B cell (primary cell): ENCODE results near the gene ERICH2. TPM values are rescaled to one million over a fixed set of nuclear protein-coding genes. Genes with fewer than 3 reads are reported as not detected.

ENCODE experiments used
- ATAC-seq: fragments of 200-7000 bp; cut with Tn5 transposase; one replicate; pipeline ENCODE4 v1.10.0; 2021; ENCODE audit warnings: low read depth, mild to moderate bottlenecking, moderate number of reproducible peaks, moderate library complexity
- CTCF ChIA-PET: fragments of 350-600 bp; sonication (Branson Sonifier 250); formaldehyde crosslinking; loops from one replicate; lab custom pipeline; 2021; ENCODE audit warnings: antibody characterized with exemption, inconsistent platforms; lab: Charles Lee
- POLR2A ChIA-PET: fragments of 350-600 bp; sonication (Branson Sonifier 250); formaldehyde crosslinking; loops from one replicate; lab custom pipeline; 2021; ENCODE audit warnings: antibody characterized with exemption; lab: Charles Lee
- DNase-seq: peaks from one replicate; pipeline ENCODE4 v3.0.0; 2013
- H2AFZ ChIP-seq: 2 replicates; pipeline ENCODE4 v1.6.1; 2012; ENCODE audit warnings: mild to moderate bottlenecking, low read depth, low read length; ENCODE audit not compliant: insufficient read depth, poor library complexity, severe bottlenecking
- H3K27ac ChIP-seq, 2 donors: 1 replicate in 1 of 2; 2 replicates in 1 of 2; pipeline ENCODE4 v1.5.1; 2012 to 2013; ENCODE audit warnings: low read length in 2 of 2, mild to moderate bottlenecking in 2 of 2, moderate library complexity in 1 of 2
- H3K27me3 ChIP-seq, 4 experiments: fragments of 200-600 bp in 1 of 4; sonication (generic) in 1 of 4; replicated peaks in 1 of 4; 1 replicate in 2 of 4; 2 replicates in 2 of 4; pipeline versions ENCODE4 v1.6.1 to v1.7.0; 2013 to 2016; ENCODE audit warnings: low read length in 3 of 4, mild to moderate bottlenecking in 2 of 4, mixed read lengths in 1 of 4, moderate library complexity in 1 of 4; ENCODE audit not compliant: insufficient read depth in 4 of 4, control insufficient read depth in 3 of 4; ENCODE audit errors: control extremely low read depth in 1 of 4
- H3K36me3 ChIP-seq, 2 experiments: replicated peaks in 1 of 2; 1 replicate in 1 of 2; 2 replicates in 1 of 2; pipeline versions ENCODE4 v1.6.1 to v1.7.1; 2013; ENCODE audit warnings: low read length in 1 of 2; ENCODE audit not compliant: insufficient read depth in 2 of 2, control insufficient read depth in 1 of 2; ENCODE audit errors: control extremely low read depth in 1 of 2, extremely low read depth in 1 of 2
- H3K4me1 ChIP-seq, 2 donors: fragments of 200-600 bp in 1 of 2; sonication (generic) in 1 of 2; 1 replicate in 1 of 2; 2 replicates in 1 of 2; pipeline versions ENCODE4 v1.5.1 to v1.6.1; 2013 to 2017; ENCODE audit warnings: low read length in 2 of 2; ENCODE audit not compliant: control insufficient read depth in 2 of 2, insufficient read depth in 2 of 2
- H3K4me2 ChIP-seq: replicated peaks from 2 replicates; pipeline ENCODE3; 2012; ENCODE audit warnings: mild to moderate bottlenecking, low read depth, low read length; ENCODE audit not compliant: poor library complexity, severe bottlenecking
- H3K4me3 ChIP-seq, 5 experiments: fragments of 200-600 bp in 1 of 5; sonication (generic) in 1 of 5; 1 replicate in 3 of 5; 2 replicates in 2 of 5; pipeline versions ENCODE4 v1.5.1 to v1.7.0; 2011 to 2016; ENCODE audit warnings: low read length in 4 of 5, mild to moderate bottlenecking in 4 of 5, low read depth in 2 of 5, control low read depth in 1 of 5, moderate library complexity in 1 of 5; ENCODE audit not compliant: insufficient read depth in 1 of 5; ENCODE audit errors: control extremely low read depth in 1 of 5, extremely low read depth in 1 of 5
- H3K79me2 ChIP-seq: fragments of 200-600 bp; sonication (generic); one replicate; pipeline ENCODE4 v1.6.0; 2016; ENCODE audit warnings: low read length; ENCODE audit not compliant: control insufficient read depth, insufficient read depth
- H3K9ac ChIP-seq: fragments of 200-600 bp; sonication (generic); 2 replicates; pipeline ENCODE4 v1.6.1; 2017; ENCODE audit warnings: mild to moderate bottlenecking, low read length, moderate library complexity
- H3K9me3 ChIP-seq, 3 donors: one replicate each; pipeline versions ENCODE4 v1.6.1 to v1.7.1; 2013; ENCODE audit warnings: low read length in 2 of 3; ENCODE audit not compliant: control insufficient read depth in 2 of 3, insufficient read depth in 1 of 3; ENCODE audit errors: control extremely low read depth in 1 of 3
- H4K20me1 ChIP-seq: 2 replicates; pipeline ENCODE4 v1.6.0; 2012; ENCODE audit warnings: mild to moderate bottlenecking, low read length; ENCODE audit not compliant: insufficient read depth, control insufficient read depth, poor library complexity, severe bottlenecking
- H3K27ac Mint-ChIP-seq: one replicate; pipeline ENCODE4 v1.8.0; 2021; ENCODE audit warnings: mixed read lengths
- H3K27me3 Mint-ChIP-seq: one replicate; pipeline ENCODE4 v1.8.0; 2021; ENCODE audit warnings: mixed read lengths
- H3K4me1 Mint-ChIP-seq: one replicate; pipeline ENCODE4 v1.8.0; 2021; ENCODE audit warnings: mixed read lengths
- H3K4me3 Mint-ChIP-seq: one replicate; pipeline ENCODE4 v1.8.0; 2021; ENCODE audit warnings: mixed read lengths
- H3K9me3 Mint-ChIP-seq: one replicate; pipeline ENCODE4 v1.8.0; 2022; ENCODE audit warnings: mixed read lengths; ENCODE audit not compliant: insufficient read depth
- EZH2 ChIP-seq: IDR thresholded peaks from 2 replicates; pipeline ENCODE4 v1.6.1; 2012; ENCODE audit warnings: borderline replicate concordance, low read depth, mild to moderate bottlenecking, moderate library complexity, low read length; ENCODE audit not compliant: insufficient read depth, poor library complexity, severe bottlenecking
- WGBS: methylation state at CpG from one replicate; pipeline ENCODE4 v1.1.5; 2013; ENCODE audit warnings: missing lambda C conversion rate; ENCODE audit not compliant: insufficient coverage; 5-methylcytosine and 5-hydroxymethylcytosine counted together
- intact Hi-C: fragments of 100-400 bp; cut with micrococcal nuclease; formaldehyde crosslinking; loops from one replicate; pipeline ENCODE4 v1.10.0; 2022
- polyA plus RNA-seq: library from polyadenylated mRNA; depleted of rRNA; stranded (reverse); fragments of >200 nt; gene quantifications from 2 replicates; pipeline ENCODE4 v1.2.3, GENCODE V29; 2012
- total RNA-seq, 2 donors: library from RNA; stranded (reverse); fragments of 120-200 nt in 1 of 2; gene quantifications; 1 replicate in 1 of 2; 2 replicates in 1 of 2; pipeline versions ENCODE4 v1.2.3 to v1.2.4, GENCODE V29; 2013 to 2022
- TF ChIP-seq, protein P1 (sequence below): fragments of 200-600 bp; IDR thresholded peaks from one replicate; pipeline ENCODE4 v1.8.0; 2022; ENCODE audit warnings: antibody characterized with exemption, mild to moderate bottlenecking

The ERICH2 gene
- total and polyA plus RNA-seq, 2 donors (not counting 1 experiment from before 2014, with no cell fraction given) = not detected

DNA sequence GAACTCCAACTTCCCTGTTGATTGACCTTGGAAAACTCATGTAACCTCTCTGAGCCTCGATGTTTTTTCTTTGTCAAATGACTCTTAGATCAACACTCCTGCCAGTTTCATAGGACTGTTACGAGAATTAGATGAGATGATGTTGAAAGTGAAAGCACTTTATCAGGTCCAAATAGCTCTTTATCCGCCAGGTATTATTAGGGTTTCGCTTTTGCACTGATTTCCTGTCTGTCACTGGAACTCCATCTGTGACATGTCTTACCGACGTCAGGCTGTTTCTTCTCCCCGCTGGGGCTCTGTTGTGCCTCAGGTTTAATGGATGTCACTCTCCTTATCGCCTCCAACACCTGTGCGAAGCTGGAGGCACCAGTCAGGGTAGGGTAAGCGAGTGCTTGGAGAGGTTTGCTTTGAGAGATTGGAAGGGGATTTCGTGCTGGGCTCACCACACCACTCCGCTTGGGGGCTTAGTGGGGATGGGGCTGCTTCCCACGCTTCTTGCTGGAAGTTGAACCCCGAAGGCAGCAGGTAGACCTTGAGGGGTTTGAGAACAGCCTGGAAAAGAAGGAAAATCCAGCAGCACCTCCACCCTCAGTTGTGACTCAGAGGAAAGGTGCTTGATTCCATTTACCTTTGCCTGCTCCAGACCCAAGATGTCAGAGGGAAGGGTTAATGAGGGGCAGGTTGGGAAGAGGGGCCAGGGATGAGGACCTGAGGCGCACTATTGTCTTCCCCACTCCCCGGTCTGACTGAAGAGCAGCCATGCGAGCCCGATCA lies 50.8 kb downstream of the ERICH2 start:
- POLR2A ChIA-PET = interaction anchor here (0.5 kb wide), 1 partner anchor 1608 kb away, joined by 3 read pairs; no protein-coding TSS in a partner anchor

More for the DNA sequence above, 50.8 kb downstream of the ERICH2 start:
- DNase-seq = peak; percentile 63
- CTCF ChIA-PET = interaction anchor here (0.7 to 1.7 kb wide), 3 partner anchors 7 to 412 kb away, joined by 3 to 5 read pairs (median 3); no protein-coding TSS in a partner anchor
- no peak for TF ChIP-seq EZH2
- TF ChIP-seq, protein P1, sequence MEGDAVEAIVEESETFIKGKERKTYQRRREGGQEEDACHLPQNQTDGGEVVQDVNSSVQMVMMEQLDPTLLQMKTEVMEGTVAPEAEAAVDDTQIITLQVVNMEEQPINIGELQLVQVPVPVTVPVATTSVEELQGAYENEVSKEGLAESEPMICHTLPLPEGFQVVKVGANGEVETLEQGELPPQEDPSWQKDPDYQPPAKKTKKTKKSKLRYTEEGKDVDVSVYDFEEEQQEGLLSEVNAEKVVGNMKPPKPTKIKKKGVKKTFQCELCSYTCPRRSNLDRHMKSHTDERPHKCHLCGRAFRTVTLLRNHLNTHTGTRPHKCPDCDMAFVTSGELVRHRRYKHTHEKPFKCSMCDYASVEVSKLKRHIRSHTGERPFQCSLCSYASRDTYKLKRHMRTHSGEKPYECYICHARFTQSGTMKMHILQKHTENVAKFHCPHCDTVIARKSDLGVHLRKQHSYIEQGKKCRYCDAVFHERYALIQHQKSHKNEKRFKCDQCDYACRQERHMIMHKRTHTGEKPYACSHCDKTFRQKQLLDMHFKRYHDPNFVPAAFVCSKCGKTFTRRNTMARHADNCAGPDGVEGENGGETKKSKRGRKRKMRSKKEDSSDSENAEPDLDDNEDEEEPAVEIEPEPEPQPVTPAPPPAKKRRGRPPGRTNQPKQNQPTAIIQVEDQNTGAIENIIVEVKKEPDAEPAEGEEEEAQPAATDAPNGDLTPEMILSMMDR = no peak
- intact Hi-C loops = no loop called here
- Histone ChIP-seq H3K9me3 (peaks cover 0 to 75% (median 0%) of the 10 kb centered on the region in 3 donors), H3K79me2 (no peaks in the 10 kb centered on the region), H3K4me2 (peak overlapping the region; percentile 81), H3K27me3 (peaks cover 0 to 90% (median 61%) of the 10 kb centered on the region in 4 experiments), H3K4me1 (peaks cover 69 to 73% of the 10 kb centered on the region in 2 donors), H4K20me1 (no peaks in the 10 kb centered on the region), H3K36me3 (no peaks in the 10 kb centered on the region), H2AFZ (peak overlapping the region; percentile 54), H3K27ac (no peak overlapping the region), H3K9ac (peak overlapping the region; percentile 55), H3K4me3 (peak overlapping the region; percentile 17 to 64 (median 48))
- peaks cover 79% of the 10 kb centered on the region for H3K27me3 Mint-ChIP-seq
- H3K27ac Mint-ChIP-seq = peak overlapping the region; percentile 5
- peaks cover 60% of the 10 kb centered on the region for H3K4me1 Mint-ChIP-seq
- WGBS = 24% methylated on average over 13 of the region's 18 CpGs
- no peaks in the 10 kb centered on the region for H3K9me3 Mint-ChIP-seq
- peak; percentile 28 for ATAC-seq
- peak overlapping the region; percentile 86 for H3K4me3 Mint-ChIP-seq
